Measurements from ENCODE around the gene HSD17B12.

DNA sequence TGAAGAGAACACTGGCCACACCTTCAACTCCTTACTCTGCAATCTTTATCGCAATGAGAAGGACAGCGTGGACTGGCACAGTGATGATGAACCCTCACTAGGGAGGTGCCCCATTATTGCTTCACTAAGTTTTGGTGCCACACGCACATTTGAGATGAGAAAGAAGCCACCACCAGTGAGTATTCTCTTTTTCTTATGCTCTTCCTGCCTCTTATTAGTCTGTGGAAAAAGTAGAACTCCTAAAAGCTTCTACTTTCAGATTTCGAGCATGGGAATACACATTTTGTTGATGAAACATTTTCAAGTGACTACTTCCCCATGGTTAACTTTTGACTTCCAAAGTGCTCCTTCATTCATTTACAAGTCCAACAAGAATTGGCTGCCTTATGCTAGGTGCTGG lies 221.0 kb downstream of the HSD17B12 start:
- TF ChIP-seq, protein P1, sequence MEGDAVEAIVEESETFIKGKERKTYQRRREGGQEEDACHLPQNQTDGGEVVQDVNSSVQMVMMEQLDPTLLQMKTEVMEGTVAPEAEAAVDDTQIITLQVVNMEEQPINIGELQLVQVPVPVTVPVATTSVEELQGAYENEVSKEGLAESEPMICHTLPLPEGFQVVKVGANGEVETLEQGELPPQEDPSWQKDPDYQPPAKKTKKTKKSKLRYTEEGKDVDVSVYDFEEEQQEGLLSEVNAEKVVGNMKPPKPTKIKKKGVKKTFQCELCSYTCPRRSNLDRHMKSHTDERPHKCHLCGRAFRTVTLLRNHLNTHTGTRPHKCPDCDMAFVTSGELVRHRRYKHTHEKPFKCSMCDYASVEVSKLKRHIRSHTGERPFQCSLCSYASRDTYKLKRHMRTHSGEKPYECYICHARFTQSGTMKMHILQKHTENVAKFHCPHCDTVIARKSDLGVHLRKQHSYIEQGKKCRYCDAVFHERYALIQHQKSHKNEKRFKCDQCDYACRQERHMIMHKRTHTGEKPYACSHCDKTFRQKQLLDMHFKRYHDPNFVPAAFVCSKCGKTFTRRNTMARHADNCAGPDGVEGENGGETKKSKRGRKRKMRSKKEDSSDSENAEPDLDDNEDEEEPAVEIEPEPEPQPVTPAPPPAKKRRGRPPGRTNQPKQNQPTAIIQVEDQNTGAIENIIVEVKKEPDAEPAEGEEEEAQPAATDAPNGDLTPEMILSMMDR (IDR thresholded peaks at IDR 0.05): no peak
- no peak for TF ChIP-seq EZH2 (IDR thresholded peaks at IDR 0.05)
- TF ChIP-seq EZH2phosphoT487 (IDR thresholded peaks at IDR 0.05): no peak

Measured in neural progenitor cell (in vitro differentiated cells).